GM08714 (cell line): Measurements from ENCODE around the gene HSP90AB1.

Source experiments
- H3K4me3 ChIP-seq: fragments of 200-500 bp; sonication (Bioruptor generic); 2 replicates; pipeline ENCODE4 v1.5.1; 2014; ENCODE audit warnings: mild to moderate bottlenecking, low read length, inconsistent platforms
- ZNF274 ChIP-seq: IDR thresholded peaks from 2 replicates; pipeline ENCODE4 v1.6.1; 2012; ENCODE audit warnings: mild to moderate bottlenecking, low read depth, low read length

Gene HSP90AB1

DNA sequence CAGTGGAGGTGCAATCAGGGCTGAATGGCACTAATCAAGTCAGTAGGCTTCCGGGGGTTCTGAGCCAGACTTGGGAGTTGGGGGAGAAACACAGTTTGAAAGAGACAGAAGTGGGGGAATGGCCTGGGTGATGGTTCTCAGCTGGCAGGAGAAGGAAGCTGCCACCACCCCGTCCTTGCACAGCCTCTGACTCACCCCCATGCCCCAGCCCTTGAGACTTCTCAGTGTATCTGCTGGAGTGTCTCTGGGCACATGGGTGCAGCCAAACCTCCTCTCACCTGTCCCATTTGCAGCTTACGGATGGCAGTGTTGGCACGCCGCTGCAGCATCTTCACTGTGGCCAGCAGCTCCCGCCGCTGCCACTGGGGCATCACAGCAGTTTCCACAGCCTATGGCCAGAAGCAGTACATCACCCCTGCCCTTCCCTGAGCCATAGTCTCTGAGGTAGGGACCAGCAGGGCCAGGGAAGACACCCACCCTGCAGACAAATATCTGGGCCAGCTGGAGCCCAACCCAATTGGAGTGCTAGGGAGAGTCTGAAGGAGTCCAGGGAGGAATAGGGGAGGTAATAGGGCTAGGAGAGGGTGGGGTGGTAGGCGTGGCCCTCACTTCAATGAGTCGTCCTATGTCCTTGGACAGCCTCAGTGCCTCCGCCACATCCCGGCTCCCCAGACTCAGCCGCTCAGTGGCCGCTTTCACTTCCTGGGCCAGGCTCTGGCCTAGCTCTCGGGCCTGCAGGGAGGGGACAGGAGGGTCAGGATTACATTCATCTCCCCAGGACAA lies 55.1 kb downstream of the HSP90AB1 start:
- no peak overlapping the region for H3K4me3 ChIP-seq
- TF ChIP-seq ZNF274, result no peak

- no peak for TF ChIP-seq ZNF274
- no peak overlapping the region for H3K4me3 ChIP-seq
Measured at GRCh38 chr6:44302856-44303255, 56.0 kb downstream of the HSP90AB1 start.
